ENCODE data around the gene SDHA. TPM values are rescaled to one million over a fixed set of nuclear protein-coding genes. Genes with fewer than 3 reads are reported as not detected.

Gene SDHA
- total and polyA plus RNA-seq, 2 donors (not counting 1 experiment from before 2014, with no cell fraction given): 77.2 to 137 TPM

- H3K9ac ChIP-seq (ENCODE audit: low read length): no peak overlapping the region
- DNase-seq: no peak
- no peak overlapping the region for H3K27ac ChIP-seq (ENCODE audit: low read length in 2 of 2)
- peaks cover 0 to 21% (median 0%) of the 10 kb centered on the region in 4 experiments for H3K27me3 ChIP-seq (replicated peaks in 1 of 4; ENCODE audit: control extremely low read depth in 1 of 4, control insufficient read depth in 3 of 4, insufficient read depth in 4 of 4, low read length in 3 of 4)
- no peaks in the 10 kb centered on the region for H4K20me1 ChIP-seq (ENCODE audit: control insufficient read depth, insufficient read depth, low read length, poor library complexity, severe bottlenecking)
- H3K79me2 ChIP-seq (ENCODE audit: control insufficient read depth, insufficient read depth, low read length): no peaks in the 10 kb centered on the region
- ATAC-seq (ENCODE audit: low read depth): no peak
- POLR2A ChIA-PET: no interaction called here
- H3K36me3 ChIP-seq (replicated peaks in 1 of 2; ENCODE audit: control extremely low read depth in 1 of 2, control insufficient read depth in 1 of 2, extremely low read depth in 1 of 2, insufficient read depth in 2 of 2, low read length in 1 of 2): no peaks in the 10 kb centered on the region
- H3K27ac Mint-ChIP-seq: no peak overlapping the region
- 96% methylated on average over 9 of the region's 15 CpGs for WGBS (ENCODE audit: insufficient coverage)
- peaks cover 7% of the 10 kb centered on the region for H3K27me3 Mint-ChIP-seq
- H3K4me3 Mint-ChIP-seq: no peak overlapping the region
- peaks cover 10 to 11% of the 10 kb centered on the region in 2 donors for H3K4me1 ChIP-seq (ENCODE audit: control insufficient read depth in 2 of 2, insufficient read depth in 2 of 2, low read length in 2 of 2)
- no peaks in the 10 kb centered on the region for H3K9me3 Mint-ChIP-seq (ENCODE audit: insufficient read depth)
- H2AFZ ChIP-seq (ENCODE audit: insufficient read depth, low read depth, low read length, poor library complexity, severe bottlenecking): no peak overlapping the region
- no peaks in the 10 kb centered on the region for H3K9me3 ChIP-seq (ENCODE audit: control extremely low read depth in 1 of 3, control insufficient read depth in 2 of 3, insufficient read depth in 1 of 3, low read length in 2 of 3)
- TF ChIP-seq EZH2 (IDR thresholded peaks at IDR 0.05; ENCODE audit: borderline replicate concordance, insufficient read depth, low read depth, low read length, poor library complexity, severe bottlenecking): no peak
- TF ChIP-seq, protein P1, sequence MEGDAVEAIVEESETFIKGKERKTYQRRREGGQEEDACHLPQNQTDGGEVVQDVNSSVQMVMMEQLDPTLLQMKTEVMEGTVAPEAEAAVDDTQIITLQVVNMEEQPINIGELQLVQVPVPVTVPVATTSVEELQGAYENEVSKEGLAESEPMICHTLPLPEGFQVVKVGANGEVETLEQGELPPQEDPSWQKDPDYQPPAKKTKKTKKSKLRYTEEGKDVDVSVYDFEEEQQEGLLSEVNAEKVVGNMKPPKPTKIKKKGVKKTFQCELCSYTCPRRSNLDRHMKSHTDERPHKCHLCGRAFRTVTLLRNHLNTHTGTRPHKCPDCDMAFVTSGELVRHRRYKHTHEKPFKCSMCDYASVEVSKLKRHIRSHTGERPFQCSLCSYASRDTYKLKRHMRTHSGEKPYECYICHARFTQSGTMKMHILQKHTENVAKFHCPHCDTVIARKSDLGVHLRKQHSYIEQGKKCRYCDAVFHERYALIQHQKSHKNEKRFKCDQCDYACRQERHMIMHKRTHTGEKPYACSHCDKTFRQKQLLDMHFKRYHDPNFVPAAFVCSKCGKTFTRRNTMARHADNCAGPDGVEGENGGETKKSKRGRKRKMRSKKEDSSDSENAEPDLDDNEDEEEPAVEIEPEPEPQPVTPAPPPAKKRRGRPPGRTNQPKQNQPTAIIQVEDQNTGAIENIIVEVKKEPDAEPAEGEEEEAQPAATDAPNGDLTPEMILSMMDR (IDR thresholded peaks at IDR 0.05): no peak
- no peak overlapping the region for H3K4me2 ChIP-seq (replicated peaks; ENCODE audit: low read depth, low read length, poor library complexity, severe bottlenecking)
- peaks cover 14% of the 10 kb centered on the region for H3K4me1 Mint-ChIP-seq
- H3K4me3 ChIP-seq (ENCODE audit: control extremely low read depth in 1 of 5, extremely low read depth in 1 of 5, insufficient read depth in 1 of 5, low read depth in 2 of 5, low read length in 4 of 5): no peak overlapping the region
- CTCF ChIA-PET: no interaction called here
- intact Hi-C loops (cut with micrococcal nuclease): no loop called here
Measured at GRCh38 chr5:194102-194501, 24.0 kb upstream of the SDHA start.

DNA sequence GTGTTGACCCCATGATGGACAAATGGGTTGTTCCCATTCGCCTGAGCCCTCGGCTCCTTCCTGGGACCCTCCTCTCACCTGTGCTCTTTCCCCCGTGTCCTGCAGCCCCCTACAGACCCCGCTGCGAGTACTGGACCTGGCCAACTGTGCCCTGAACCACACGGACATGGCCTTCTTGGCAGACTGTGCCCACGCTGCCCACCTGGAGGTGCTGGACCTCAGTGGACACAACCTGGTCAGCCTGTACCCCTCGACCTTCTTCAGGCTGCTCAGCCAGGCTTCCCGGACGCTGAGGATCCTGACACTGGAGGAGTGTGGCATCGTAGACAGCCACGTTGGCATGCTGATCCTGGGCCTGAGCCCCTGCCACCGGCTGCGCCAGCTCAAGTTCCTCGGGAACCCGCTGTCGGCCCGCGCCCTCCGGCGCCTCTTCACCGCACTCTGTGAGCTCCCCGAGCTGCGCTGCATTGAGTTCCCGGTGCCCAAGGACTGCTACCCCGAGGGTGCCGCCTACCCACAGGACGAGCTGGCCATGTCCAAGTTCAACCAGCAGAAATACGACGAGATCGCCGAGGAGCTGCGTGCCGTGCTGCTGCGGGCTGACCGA, 23.4 kb upstream of the SDHA start:
- Histone ChIP-seq H4K20me1 (ENCODE audit: control insufficient read depth, insufficient read depth, low read length, poor library complexity, severe bottlenecking) (no peaks in the 10 kb centered on the region), H3K27ac (ENCODE audit: low read length in 2 of 2) (no peak overlapping the region), H3K9ac (ENCODE audit: low read length) (no peak overlapping the region), H3K4me1 (ENCODE audit: control insufficient read depth in 2 of 2, insufficient read depth in 2 of 2, low read length in 2 of 2) (peaks cover 10 to 11% of the 10 kb centered on the region in 2 donors), H3K27me3 (replicated peaks in 1 of 4; ENCODE audit: control extremely low read depth in 1 of 4, control insufficient read depth in 3 of 4, insufficient read depth in 4 of 4, low read length in 3 of 4) (peaks cover 0 to 21% (median 0%) of the 10 kb centered on the region in 4 experiments), H2AFZ (ENCODE audit: insufficient read depth, low read depth, low read length, poor library complexity, severe bottlenecking) (no peak overlapping the region), H3K79me2 (ENCODE audit: control insufficient read depth, insufficient read depth, low read length) (no peaks in the 10 kb centered on the region), H3K9me3 (ENCODE audit: control extremely low read depth in 1 of 3, control insufficient read depth in 2 of 3, insufficient read depth in 1 of 3, low read length in 2 of 3) (no peaks in the 10 kb centered on the region), H3K36me3 (replicated peaks in 1 of 2; ENCODE audit: control extremely low read depth in 1 of 2, control insufficient read depth in 1 of 2, extremely low read depth in 1 of 2, insufficient read depth in 2 of 2, low read length in 1 of 2) (no peaks in the 10 kb centered on the region), H3K4me3 (ENCODE audit: control extremely low read depth in 1 of 5, extremely low read depth in 1 of 5, insufficient read depth in 1 of 5, low read depth in 2 of 5, low read length in 4 of 5) (no peak overlapping the region), H3K4me2 (replicated peaks; ENCODE audit: low read depth, low read length, poor library complexity, severe bottlenecking) (no peak overlapping the region)
- H3K27ac Mint-ChIP-seq: no peak overlapping the region
- TF ChIP-seq, protein P1 (IDR thresholded peaks at IDR 0.05): no peak
- TF ChIP-seq EZH2 (IDR thresholded peaks at IDR 0.05; ENCODE audit: borderline replicate concordance, insufficient read depth, low read depth, low read length, poor library complexity, severe bottlenecking): no peak
- intact Hi-C loops (cut with micrococcal nuclease): no loop called here
- ATAC-seq (ENCODE audit: low read depth): no peak
- POLR2A ChIA-PET: no interaction called here
- H3K4me1 Mint-ChIP-seq: peaks cover 14% of the 10 kb centered on the region
- WGBS (ENCODE audit: insufficient coverage): 95% methylated on average over 36 of the region's 36 CpGs
- CTCF ChIA-PET: no interaction called here
- DNase-seq: no peak
- no peaks in the 10 kb centered on the region for H3K9me3 Mint-ChIP-seq (ENCODE audit: insufficient read depth)
- H3K27me3 Mint-ChIP-seq: peaks cover 7% of the 10 kb centered on the region
- H3K4me3 Mint-ChIP-seq: no peak overlapping the region

All from B cell (primary cell).